ENCODE measurements around the gene ZC3H13.

DNA sequence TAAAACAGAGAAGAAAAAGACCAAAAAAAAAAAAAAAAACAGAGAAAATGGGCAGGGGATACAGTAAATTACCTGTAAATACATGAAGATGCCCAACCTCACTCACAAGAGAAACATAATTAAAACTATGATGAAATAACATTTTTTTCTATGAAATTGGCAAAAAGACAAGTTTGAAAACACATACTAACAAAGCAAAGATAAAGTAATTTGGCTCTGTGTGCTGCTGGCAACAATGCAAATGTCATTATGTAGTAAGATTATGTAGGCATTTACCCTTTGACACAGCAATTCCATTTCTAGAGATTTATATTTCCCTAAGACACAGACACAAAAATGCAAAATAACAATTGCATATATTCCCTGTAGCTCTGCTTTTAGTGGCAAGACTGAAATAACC lies 20.2 kb downstream of the ZC3H13 start:
- TF ChIP-seq, protein P1, sequence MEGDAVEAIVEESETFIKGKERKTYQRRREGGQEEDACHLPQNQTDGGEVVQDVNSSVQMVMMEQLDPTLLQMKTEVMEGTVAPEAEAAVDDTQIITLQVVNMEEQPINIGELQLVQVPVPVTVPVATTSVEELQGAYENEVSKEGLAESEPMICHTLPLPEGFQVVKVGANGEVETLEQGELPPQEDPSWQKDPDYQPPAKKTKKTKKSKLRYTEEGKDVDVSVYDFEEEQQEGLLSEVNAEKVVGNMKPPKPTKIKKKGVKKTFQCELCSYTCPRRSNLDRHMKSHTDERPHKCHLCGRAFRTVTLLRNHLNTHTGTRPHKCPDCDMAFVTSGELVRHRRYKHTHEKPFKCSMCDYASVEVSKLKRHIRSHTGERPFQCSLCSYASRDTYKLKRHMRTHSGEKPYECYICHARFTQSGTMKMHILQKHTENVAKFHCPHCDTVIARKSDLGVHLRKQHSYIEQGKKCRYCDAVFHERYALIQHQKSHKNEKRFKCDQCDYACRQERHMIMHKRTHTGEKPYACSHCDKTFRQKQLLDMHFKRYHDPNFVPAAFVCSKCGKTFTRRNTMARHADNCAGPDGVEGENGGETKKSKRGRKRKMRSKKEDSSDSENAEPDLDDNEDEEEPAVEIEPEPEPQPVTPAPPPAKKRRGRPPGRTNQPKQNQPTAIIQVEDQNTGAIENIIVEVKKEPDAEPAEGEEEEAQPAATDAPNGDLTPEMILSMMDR (conservative IDR thresholded peaks at IDR 0.05) = no peak
- TF ChIP-seq EZH2 (IDR thresholded peaks at IDR 0.05; ENCODE audit: low read depth) = no peak
